ENCODE measurements around the gene DBP. TPM values are rescaled to one million over a fixed set of nuclear protein-coding genes. Genes with fewer than 3 reads are reported as not detected.
"Not testable (repeated sequence)": the region's sequence is repeated elsewhere in the genome, so short reads cannot be mapped to it uniquely, and the experiment has no call there.

DBP gene
- polyA plus RNA-seq, 2 of the 4 experiments (the other 2 are of a cell fraction), result 2.5 to 3.8 TPM

GRCh38 chr19:48660852-48661710 is 23.9 kb upstream of the DBP start:
- ChIA-PET POLR2A (no interaction called here), CTCF (interaction anchor here (1.0 to 7.8 kb wide), 3 partner anchors 8 to 15 kb away, joined by 3 to 68 read pairs (median 6); no protein-coding TSS in a partner anchor)
- 60% methylated on average over 35 of the region's 35 CpGs for WGBS (ENCODE audit: missing lambda C conversion rate)
- FAIRE-seq (peak; percentile 91), DNase-seq (ENCODE audit: low read depth in 1 of 2, low spot score in 1 of 2) (peak; percentile 91 to 96), ATAC-seq (peak; percentile 70 to 88)
- H3K4me1 ChIP-seq, result no peaks in the 10 kb centered on the region
- TF ChIP-seq JUNB (IDR thresholded peaks at IDR 0.05), result no peak
- TF ChIP-seq FOSL2 (IDR thresholded peaks at IDR 0.05), result no peak
- peak; percentile 83 for TF ChIP-seq FOSL2 (CRISPR knock-in tag; IDR thresholded peaks at IDR 0.05)
- no peak for TF ChIP-seq CHD4 (IDR thresholded peaks at IDR 0.05; ENCODE audit: borderline replicate concordance)
- no peak for TF ChIP-seq ZNF302 (CRISPR knock-in tag; IDR thresholded peaks at IDR 0.05)
- TF ChIP-seq BCL3 (IDR thresholded peaks at IDR 0.05), result no peak
- no peak for TF ChIP-seq ESRRA (IDR thresholded peaks at IDR 0.05; ENCODE audit: borderline replicate concordance, low read length)
- TF ChIP-seq E2F6 (IDR thresholded peaks at IDR 0.05; ENCODE audit: borderline replicate concordance, low read depth), result peak; percentile 99
- peak; percentile 95 for TF ChIP-seq MAX (IDR thresholded peaks at IDR 0.05)
- TF ChIP-seq FOSB (CRISPR knock-in tag; IDR thresholded peaks at IDR 0.05), result no peak
- peak; percentile 99 for TF ChIP-seq RFX5 (IDR thresholded peaks at IDR 0.05)
- H3K27ac ChIP-seq, result peak overlapping the region; percentile 5 to 61; a peak in 3 of 6 replicates
- H3K9me3 ChIP-seq, result no peaks in the 10 kb centered on the region
- H3K4me2 ChIP-seq, result peak overlapping the region; percentile 29
- no peak overlapping the region for H3K4me3 ChIP-seq

- TF ChIP-seq FOSL2 (IDR thresholded peaks at IDR 0.05) (no peak), FOSL2 (CRISPR knock-in tag; IDR thresholded peaks at IDR 0.05) (no peak), RFX5 (IDR thresholded peaks at IDR 0.05) (peak; percentile 97)
- ATAC-seq, result no peak
- CTCF ChIA-PET, result interaction anchor here (0.7 to 5.7 kb wide), 7 partner anchors 14 to 182 kb away, joined by 3 to 29 read pairs (median 3); partner anchors contain the start of gene CA11
- H3K27ac ChIP-seq, result no peak overlapping the region
- DNase-seq (ENCODE audit: low read depth in 1 of 2, low spot score in 1 of 2), result peak in 1 of 2 experiments; percentile 61
- no peak for FAIRE-seq
- H3K9me3 ChIP-seq, result no peaks in the 10 kb centered on the region
- no peaks in the 10 kb centered on the region for H3K4me1 ChIP-seq
- WGBS (ENCODE audit: missing lambda C conversion rate), result 76% methylated on average over 5 of the region's 5 CpGs
- no peak overlapping the region for H3K4me2 ChIP-seq
- no peak overlapping the region for H3K4me3 ChIP-seq
- POLR2A ChIA-PET, result interaction anchor here (0.7 kb wide), 1 partner anchor 9 kb away, joined by 8 read pairs; no protein-coding TSS in a partner anchor
Measured at GRCh38 chr19:48659768-48660167, 22.6 kb upstream of the DBP start.

- CTCF ChIA-PET, result interaction anchor here (0.7 to 5.7 kb wide), 7 partner anchors 10 to 179 kb away, joined by 3 to 29 read pairs (median 4); partner anchors contain the start of gene CA11
- WGBS (ENCODE audit: missing lambda C conversion rate), result 84% methylated on average over 6 of the region's 6 CpGs
Measured at GRCh38 chr19:48658483-48658882, 21.3 kb upstream of the DBP start.

GRCh38 chr19:48657828-48658227 is 20.6 kb upstream of the DBP start:
- H3K4me3 ChIP-seq; H3K9me3 ChIP-seq; ATAC-seq; DNase-seq (ENCODE audit: low read depth in 1 of 2, low spot score in 1 of 2); H3K27ac ChIP-seq; H3K4me2 ChIP-seq; POLR2A ChIA-PET; H3K4me1 ChIP-seq; FAIRE-seq: not testable (repeated sequence)
- WGBS (ENCODE audit: missing lambda C conversion rate), result 89% methylated on average over 5 of the region's 5 CpGs
- CTCF ChIA-PET, result interaction anchor here (0.7 to 5.7 kb wide), 9 partner anchors 9 to 340 kb away, joined by 3 to 29 read pairs (median 4); partner anchors contain the start of gene CA11

More at GRCh38 chr19:48658483-48658882, 21.3 kb upstream of the DBP start:
- no peak for FAIRE-seq
- no peak overlapping the region for H3K27ac ChIP-seq
- H3K4me1 ChIP-seq, result no peaks in the 10 kb centered on the region
- no peak overlapping the region for H3K4me2 ChIP-seq
- H3K9me3 ChIP-seq, result no peaks in the 10 kb centered on the region
- ATAC-seq, result no peak
- no peak for DNase-seq (ENCODE audit: low read depth in 1 of 2, low spot score in 1 of 2)
- H3K4me3 ChIP-seq, result no peak overlapping the region
- TF ChIP-seq SREBF2 (IDR thresholded peaks at IDR 0.05) (no peak), MYC (IDR thresholded peaks at IDR 0.05; ENCODE audit: borderline replicate concordance, low read length) (no peak), HOXA7 (CRISPR knock-in tag; IDR thresholded peaks at IDR 0.05) (no peak), MAX (IDR thresholded peaks at IDR 0.05) (no peak), ELK1 (IDR thresholded peaks at IDR 0.05; ENCODE audit: low read depth, low read length) (no peak), CHD2 (IDR thresholded peaks at IDR 0.05; ENCODE audit: low read length, partially characterized antibody) (no peak), FOSL2 (IDR thresholded peaks at IDR 0.05) (no peak), FOSL2 (CRISPR knock-in tag; IDR thresholded peaks at IDR 0.05) (no peak), PBX3 (IDR thresholded peaks at IDR 0.05) (no peak), POLR2AphosphoS2 (conservative IDR thresholded peaks at IDR 0.05; ENCODE audit: low read length) (no peak)
- POLR2A ChIA-PET, result no interaction called here

Measured in A549 (cell line).